Keratinocyte (primary cell): Measurements from ENCODE around the gene ACOT6. TPM values are rescaled to one million over a fixed set of nuclear protein-coding genes. Genes with fewer than 3 reads are reported as not detected.

Source experiments
- DNase-seq: peaks from one replicate; pipeline ENCODE4 v3.0.0-alpha.2; 2011; ENCODE audit warnings: low read depth, missing footprints, low spot score
- FAIRE-seq: peaks from 2 replicates; lab custom pipeline; 2011; peaks lifted over from hg19 to GRCh38; lab: Jason Lieb, UNC
- H2AFZ ChIP-seq: 2 replicates; pipeline ENCODE4 v1.6.0; 2012; ENCODE audit warnings: low read length, control low read depth, inconsistent platforms; ENCODE audit not compliant: control insufficient read depth
- H3K27ac ChIP-seq: 2 replicates; pipeline ENCODE4 v1.5.1; 2011; ENCODE audit warnings: low read length; ENCODE audit not compliant: control insufficient read depth, insufficient read depth
- H3K27me3 ChIP-seq: 3 replicates; pipeline ENCODE4 v1.6.0; 2011; ENCODE audit warnings: low read length; ENCODE audit not compliant: control insufficient read depth, insufficient read depth; ENCODE audit errors: extremely low read depth
- H3K36me3 ChIP-seq, 2 experiments: 2 replicates in 1 of 2; 3 replicates in 1 of 2; pipeline ENCODE4 v1.5.1; 2011; ENCODE audit warnings: low read length in 2 of 2, mild to moderate bottlenecking in 1 of 2; ENCODE audit not compliant: control insufficient read depth in 2 of 2, insufficient read depth in 2 of 2; ENCODE audit errors: extremely low read depth in 1 of 2
- H3K4me1 ChIP-seq: 3 replicates; pipeline ENCODE4 v1.5.1; 2011; ENCODE audit warnings: low read length; ENCODE audit not compliant: control insufficient read depth, insufficient read depth; ENCODE audit errors: extremely low read depth
- H3K4me2 ChIP-seq: 3 replicates; pipeline ENCODE4 v1.6.0; 2011; ENCODE audit warnings: low read depth, low read length; ENCODE audit not compliant: control insufficient read depth, insufficient read depth; ENCODE audit errors: extremely low read depth
- H3K4me3 ChIP-seq, 3 experiments: fragments of 200-600 bp in 1 of 3; sonication (generic) in 1 of 3; 2 replicates in 2 of 3; 3 replicates in 1 of 3; pipeline ENCODE4 v1.5.1; 2011 to 2016; ENCODE audit warnings: low read length in 3 of 3, mild to moderate bottlenecking in 3 of 3, control low read depth in 2 of 3, inconsistent platforms in 1 of 3, low read depth in 1 of 3, mixed read lengths in 1 of 3, mixed run types in 1 of 3, moderate library complexity in 1 of 3; ENCODE audit not compliant: control insufficient read depth in 2 of 3, insufficient read depth in 2 of 3; ENCODE audit errors: extremely low read depth in 1 of 3
- H3K79me2 ChIP-seq: 2 replicates; pipeline ENCODE4 v1.6.0; 2012; ENCODE audit warnings: low read length; ENCODE audit not compliant: control insufficient read depth, insufficient read depth
- H3K9ac ChIP-seq: 3 replicates; pipeline ENCODE4 v1.6.0; 2011; ENCODE audit warnings: low read length; ENCODE audit not compliant: control insufficient read depth, insufficient read depth; ENCODE audit errors: extremely low read depth
- H3K9me1 ChIP-seq: 3 replicates; pipeline ENCODE4 v1.6.0; 2011; ENCODE audit warnings: low read length; ENCODE audit not compliant: control insufficient read depth, insufficient read depth; ENCODE audit errors: extremely low read depth
- H3K9me3 ChIP-seq: 2 replicates; pipeline ENCODE4 v1.5.1; 2012; ENCODE audit warnings: low read depth, low read length; ENCODE audit not compliant: control insufficient read depth
- H4K20me1 ChIP-seq: 3 replicates; pipeline ENCODE4 v1.6.0; 2011; ENCODE audit warnings: low read length; ENCODE audit not compliant: control insufficient read depth, insufficient read depth; ENCODE audit errors: extremely low read depth
- EZH2 ChIP-seq: IDR thresholded peaks from one replicate; pipeline ENCODE4 v1.6.1; 2012; ENCODE audit warnings: inconsistent platforms, mild to moderate bottlenecking, low read length, moderate library complexity
- dilution Hi-C: fragments of 300-500 bp; cut with MboI; formaldehyde crosslinking; loops from one replicate; pipeline ENCODE4 v1.7.0; 2020; ENCODE audit warnings: low sequenced_read_pairs; ENCODE audit not compliant: extremely low pct_ligation_motif_present
- polyA plus RNA-seq, 5 experiments: library from polyadenylated mRNA; depleted of rRNA in 3 of 5; stranded (reverse) in 3 of 5; stranded (forward) in 1 of 5; unstranded in 1 of 5; fragments of >200 nt; gene quantifications; 1 replicate in 1 of 5; 2 replicates in 3 of 5; 3 replicates in 1 of 5; pipeline versions ENCODE4 v1.2.1 to v1.2.3, GENCODE V29; 2011 to 2012; ENCODE audit warnings: missing spikeins in 2 of 5, low read depth in 1 of 5, low replicate concordance in 1 of 5
- small RNA-seq, 3 experiments: library from RNA; depleted of rRNA; stranded (forward); fragments of <200 nt; gene quantifications; one replicate each; pipeline ENCODE3, GENCODE V24; 2012; ENCODE audit warnings: low read depth in 3 of 3, low replicate concordance in 1 of 3; ENCODE audit not compliant: insufficient read length in 3 of 3
- TF ChIP-seq, protein P1 (sequence below), 3 experiments: IDR thresholded peaks in 1 of 3; conservative IDR thresholded peaks in 1 of 3; optimal IDR thresholded peaks in 1 of 3; 2 replicates in 2 of 3; 3 replicates in 1 of 3; pipeline versions ENCODE3 to v1.5.1; 2011; ENCODE audit warnings: low read length in 3 of 3, mild to moderate bottlenecking in 3 of 3, moderate library complexity in 2 of 3, control low read depth in 1 of 3, inconsistent platforms in 1 of 3; ENCODE audit not compliant: insufficient read depth in 2 of 3; ENCODE audit errors: extremely low read depth in 1 of 3

ACOT6 gene
- polyA plus RNA-seq, 1 donor (not counting 4 experiments of a cell fraction or from before 2014, with no cell fraction given): not detected

DNA sequence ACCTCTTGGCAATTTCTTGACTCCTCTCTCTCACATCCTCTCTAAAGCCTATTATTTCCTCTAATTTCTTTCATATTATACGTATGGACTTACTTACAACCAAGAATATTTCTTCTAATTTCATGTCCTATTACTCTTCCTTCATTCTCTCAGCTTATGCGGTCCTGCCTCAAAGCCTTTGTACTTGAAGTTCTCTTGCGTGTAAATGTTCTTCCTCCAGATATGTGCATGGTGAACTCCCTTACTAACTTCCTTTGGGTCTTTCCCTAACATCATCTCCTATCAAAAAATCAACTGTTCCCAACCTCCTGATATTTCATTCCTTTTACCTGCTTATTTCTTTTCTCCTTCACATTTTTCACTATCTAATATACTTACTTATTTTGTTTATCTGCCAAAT, 55.5 kb downstream of the ACOT6 start:
- no peak overlapping the region for H3K27ac ChIP-seq
- FAIRE-seq: no peak
- no peak for DNase-seq
- H4K20me1 ChIP-seq: no peaks in the 10 kb centered on the region
- no peaks in the 10 kb centered on the region for H3K9me1 ChIP-seq
- H3K79me2 ChIP-seq: no peaks in the 10 kb centered on the region
- peaks cover 1% of the 10 kb centered on the region for H3K4me1 ChIP-seq
- TF ChIP-seq, protein P1, sequence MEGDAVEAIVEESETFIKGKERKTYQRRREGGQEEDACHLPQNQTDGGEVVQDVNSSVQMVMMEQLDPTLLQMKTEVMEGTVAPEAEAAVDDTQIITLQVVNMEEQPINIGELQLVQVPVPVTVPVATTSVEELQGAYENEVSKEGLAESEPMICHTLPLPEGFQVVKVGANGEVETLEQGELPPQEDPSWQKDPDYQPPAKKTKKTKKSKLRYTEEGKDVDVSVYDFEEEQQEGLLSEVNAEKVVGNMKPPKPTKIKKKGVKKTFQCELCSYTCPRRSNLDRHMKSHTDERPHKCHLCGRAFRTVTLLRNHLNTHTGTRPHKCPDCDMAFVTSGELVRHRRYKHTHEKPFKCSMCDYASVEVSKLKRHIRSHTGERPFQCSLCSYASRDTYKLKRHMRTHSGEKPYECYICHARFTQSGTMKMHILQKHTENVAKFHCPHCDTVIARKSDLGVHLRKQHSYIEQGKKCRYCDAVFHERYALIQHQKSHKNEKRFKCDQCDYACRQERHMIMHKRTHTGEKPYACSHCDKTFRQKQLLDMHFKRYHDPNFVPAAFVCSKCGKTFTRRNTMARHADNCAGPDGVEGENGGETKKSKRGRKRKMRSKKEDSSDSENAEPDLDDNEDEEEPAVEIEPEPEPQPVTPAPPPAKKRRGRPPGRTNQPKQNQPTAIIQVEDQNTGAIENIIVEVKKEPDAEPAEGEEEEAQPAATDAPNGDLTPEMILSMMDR (optimal IDR thresholded peaks at IDR 0.05 in 1 of 3, IDR thresholded peaks at IDR 0.05 in 1 of 3, conservative IDR thresholded peaks at IDR 0.05 in 1 of 3; ENCODE audit: extremely low read depth in 1 of 3, insufficient read depth in 2 of 3, low read length in 3 of 3): no peak
- TF ChIP-seq EZH2: no peak
- dilution Hi-C loops: no loop called here
- no peaks in the 10 kb centered on the region for H3K27me3 ChIP-seq
- H3K4me3 ChIP-seq: no peak overlapping the region
- no peak overlapping the region for H2AFZ ChIP-seq
- no peak overlapping the region for H3K9ac ChIP-seq
- no peak overlapping the region for H3K4me2 ChIP-seq
- peaks cover 0 to 2% of the 10 kb centered on the region in 2 experiments for H3K36me3 ChIP-seq
- no peaks in the 10 kb centered on the region for H3K9me3 ChIP-seq

Small RNA genes within 50 kb of the gene (small RNA-seq; reads per million reads assigned to genes)
- gene RNU6-240P: 0 reads per million in 3 experiments

Other genes with a start within 250 kb of the ACOT6 start
- 108 to 122 TPM (median 110 TPM) in 3 replicates for gene NUMB, start 154.0 kb upstream of the ACOT6 start, polyA plus RNA-seq
- 7.7 to 12.5 TPM (median 9.2 TPM) in 3 replicates for gene RIOX1, start 121.6 kb upstream of the ACOT6 start, polyA plus RNA-seq
- gene ACOT1, start 75.4 kb upstream of the ACOT6 start, polyA plus RNA-seq: 5.4 to 8.7 TPM (median 6.1 TPM) in 3 replicates
- 0.12 to 0.24 TPM (median 0.16 TPM) in 3 replicates for gene HEATR4, start 53.6 kb upstream of the ACOT6 start, polyA plus RNA-seq
- gene ACOT2, start 43.3 kb upstream of the ACOT6 start, polyA plus RNA-seq: 5.4 to 7.5 TPM (median 6.9 TPM) in 3 replicates
- gene ACOT4, start 20.6 kb upstream of the ACOT6 start, polyA plus RNA-seq: 0.29 to 0.68 TPM (median 0.40 TPM) in 3 replicates
- 2.9 to 8.4 TPM (median 5.6 TPM) in 3 replicates for gene DNAL1, start 32.5 kb downstream of the ACOT6 start, polyA plus RNA-seq
- 5.9 to 16.8 TPM (median 8.2 TPM) in 3 replicates for gene PNMA1, start 101.9 kb downstream of the ACOT6 start, polyA plus RNA-seq
- 5.0 to 19.5 TPM (median 8.2 TPM) in 3 replicates for gene PTGR2, start 239.3 kb downstream of the ACOT6 start, polyA plus RNA-seq